Heart right ventricle (tissue), 16 donors: Measurements from ENCODE around the gene CXCL1. TPM values are rescaled to one million over a fixed set of nuclear protein-coding genes. Genes with fewer than 3 reads are reported as not detected.

ENCODE experiments used
- ATAC-seq, 8 donors: fragments of 200-7000 bp; cut with Tn5 transposase; one replicate each; pipeline ENCODE4 v1.9.1; 2020; ENCODE audit warnings: mild to moderate bottlenecking in 8 of 8, moderate library complexity in 8 of 8, moderate number of reproducible peaks in 1 of 8
- DNase-seq, 2 donors: peaks; one replicate each; pipeline ENCODE4 v3.0.0-alpha.2; 2020
- H3K27ac ChIP-seq, 10 donors: fragments of 200-600 bp; sonication (generic) in 2 of 10; one replicate each; pipeline versions ENCODE4 v1.5.0 to v1.8.0; 2020 to 2022; ENCODE audit warnings: mild to moderate bottlenecking in 3 of 10
- H3K27me3 ChIP-seq, 7 donors: fragments of 200-600 bp; one replicate each; pipeline ENCODE4 v1.8.0; 2021 to 2022; ENCODE audit warnings: mild to moderate bottlenecking in 2 of 7
- H3K36me3 ChIP-seq, 9 donors: fragments of 200-600 bp; sonication (generic) in 1 of 9; one replicate each; pipeline versions ENCODE4 v1.5.0 to v1.8.0; 2020 to 2022; ENCODE audit warnings: mild to moderate bottlenecking in 2 of 9
- H3K4me1 ChIP-seq, 9 donors: fragments of 200-600 bp; sonication (generic) in 1 of 9; one replicate each; pipeline versions ENCODE4 v1.5.0 to v1.8.0; 2020 to 2022; ENCODE audit warnings: mild to moderate bottlenecking in 4 of 9
- H3K4me3 ChIP-seq, 10 donors: fragments of 200-600 bp; sonication (generic) in 2 of 10; one replicate each; pipeline versions ENCODE4 v1.5.0 to v1.8.0; 2020 to 2022; ENCODE audit warnings: mild to moderate bottlenecking in 7 of 10, moderate library complexity in 2 of 10
- H3K9me3 ChIP-seq, 11 donors: fragments of 200-600 bp in 10 of 11; sonication (generic) in 2 of 11; one replicate each; pipeline versions ENCODE4 v1.5.0 to v1.8.0; 2013 to 2022; ENCODE audit warnings: mild to moderate bottlenecking in 2 of 11, control low read depth in 1 of 11, moderate library complexity in 1 of 11
- WGBS, 2 donors: extraction: QIAGEN DNeasy Blood & Tissue Kit; methylation state at CpG; one replicate each; pipeline ENCODE4 v1.1.7; 2013; ENCODE audit warnings: inconsistent platforms in 1 of 2; 5-methylcytosine and 5-hydroxymethylcytosine counted together
- intact Hi-C, 10 donors: fragments of 100-400 bp; cut with DNase I; formaldehyde crosslinking; loops; one replicate each; pipeline versions ENCODE4 v1.11.1 to v1.14.2; 2022
- long read RNA-seq, 3 donors: library from polyadenylated mRNA; unstranded; transcript quantifications; one replicate each; pipeline ENCODE4 v2.0.0, GENCODE V29; 2020 to 2021
- polyA plus RNA-seq, 2 donors: library from polyadenylated mRNA; stranded (reverse); fragments of 200-250 nt; gene quantifications; one replicate each; pipeline ENCODE4 v1.2.3, GENCODE V29; 2013
- total RNA-seq, 10 donors: library from RNA; stranded (reverse); fragmentation: NEBNext Ultra II Directional in 3 of 10; extraction: Animal tissue kit (Norgen Biotek cat#: 25700) in 3 of 10; gene quantifications; one replicate each; pipeline versions ENCODE4 v1.2.1 to v1.2.4, GENCODE V29; 2021 to 2023
- TF ChIP-seq, protein P1 (sequence below), 9 donors: fragments of 200-600 bp; sonication (generic) in 2 of 9; IDR thresholded peaks; one replicate each; pipeline versions ENCODE4 v1.5.0 to v1.8.0; 2021 to 2022; ENCODE audit warnings: antibody characterized with exemption in 9 of 9, mild to moderate bottlenecking in 5 of 9, moderate library complexity in 1 of 9
- donor health status: Arrhythmogenic right ventricular cardiomyopathy.
- donor health status: ischemic (EF 13 %, LVEDD 7.1; RV severe dilation, severe dysfunction).
- donor health status: healthy with polysubstance abuse.
- donor health status: DM: no; HTN: yes; CAD: no.
- donor health status: DM: no; HTN: no; CAD: no.
- donor health status: ischemic (EF 25% LVEDD 6.9; RV normal size, moderate dysfunction).
- donor health status: ischemic (EF 25% LVEDD 5.7; RV mildly dilated, moderate dysfunction).
- donor health status: healthy.
- donor health status: DM: yes; HTN: yes; CAD: no.
- donor health status: Ischemic cardiomyopathy.
- donor health status: ischemic (EF 35%, LVEDD 5.7; RV mildly dilated, moderate dysfunction).
- donor health status: nonischemic (EF 11% LVEDD 7.7; RV severe dilation, severe dysfunction).
- donor health status: DM: yes; HTN: yes; CAD: no.
- donor health status: PGD.
- donor health status: ischemic (EF 29% LVEDD 5.4; RV normal size, mild dysfunction).
- donor health status: nonischemic (EF 23%, LVEDD 6.1; RV moderate dilation, normal function).

The CXCL1 gene
- total RNA-seq (10 to 100 TPM in 1 of 10 donors, 1 to 10 TPM in 6, under 1 TPM in 3; 0.30 to 15.0 (median 1.3) TPM), polyA plus RNA-seq (1 to 10 TPM; 1.8 to 2.6 TPM)
- long read RNA-seq, donor 1, partial matches to known transcripts = 1 of 1 reads
- long read RNA-seq, donor 1, other reads (novel, unspliced or antisense) = 0 of 1 reads
- long read RNA-seq, donor 2 = 0 reads
- long read RNA-seq, donor 3 = 0 reads

DNA sequence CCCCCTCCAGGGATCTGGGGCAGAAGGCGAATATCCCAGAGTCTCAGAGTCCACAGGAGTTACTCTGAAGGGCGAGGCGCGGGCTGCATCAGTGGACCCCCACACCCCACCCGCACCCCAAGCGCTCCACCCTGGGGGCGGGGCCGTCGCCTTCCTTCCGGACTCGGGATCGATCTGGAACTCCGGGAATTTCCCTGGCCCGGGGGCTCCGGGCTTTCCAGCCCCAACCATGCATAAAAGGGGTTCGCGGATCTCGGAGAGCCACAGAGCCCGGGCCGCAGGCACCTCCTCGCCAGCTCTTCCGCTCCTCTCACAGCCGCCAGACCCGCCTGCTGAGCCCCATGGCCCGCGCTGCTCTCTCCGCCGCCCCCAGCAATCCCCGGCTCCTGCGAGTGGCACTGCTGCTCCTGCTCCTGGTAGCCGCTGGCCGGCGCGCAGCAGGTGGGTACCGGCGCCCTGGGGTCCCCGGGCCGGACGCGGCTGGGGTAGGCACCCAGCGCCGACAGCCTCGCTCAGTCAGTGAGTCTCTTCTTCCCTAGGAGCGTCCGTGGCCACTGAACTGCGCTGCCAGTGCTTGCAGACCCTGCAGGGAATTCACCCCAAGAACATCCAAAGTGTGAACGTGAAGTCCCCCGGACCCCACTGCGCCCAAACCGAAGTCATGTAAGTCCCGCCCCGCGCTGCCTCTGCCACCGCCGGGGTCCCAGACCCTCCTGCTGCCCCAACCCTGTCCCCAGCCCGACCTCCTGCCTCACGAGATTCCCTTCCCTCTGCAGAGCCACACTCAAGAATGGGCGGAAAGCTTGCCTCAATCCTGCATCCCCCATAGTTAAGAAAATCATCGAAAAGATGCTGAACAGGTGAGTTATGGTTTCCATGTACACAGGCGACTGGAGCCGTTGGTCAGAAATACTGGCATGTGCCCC is at the start of gene CXCL1:
TSS of gene CXCL1 (plus strand) at position 264 of the 926 bp plus-strand sequence. CDS start at position 342, 78 bp downstream.
- peak; percentile 62 to 83 (median 73) for ATAC-seq
- Histone ChIP-seq H3K36me3 (no peaks in the 10 kb centered on the region), H3K4me1 (peaks cover 0 to 31% (median 12%) of the 10 kb centered on the region in 9 donors), H3K27ac (peak within 1 kb of the TSS in 8 of 10 donors; percentile 28 to 91 (median 64)), H3K27me3 (peaks cover 0 to 19% (median 5%) of the 10 kb centered on the region in 7 donors), H3K4me3 (peak within 1 kb of the TSS; percentile 36 to 75 (median 62)), H3K9me3 (no peaks in the 10 kb centered on the region)
- intact Hi-C loops = loop anchor here in 5 of 10 donors (5.0 to 10.0 kb wide), 3 partner anchors 105 to 168 kb away; partner anchors contain the start of gene CXCL3 (in 1 of the 5)
- WGBS, 2 donors = 6 to 7% methylated on average over 52 to 61 of the region's 61 CpGs
- peak; percentile 16 to 56 for DNase-seq
- TF ChIP-seq, protein P1, sequence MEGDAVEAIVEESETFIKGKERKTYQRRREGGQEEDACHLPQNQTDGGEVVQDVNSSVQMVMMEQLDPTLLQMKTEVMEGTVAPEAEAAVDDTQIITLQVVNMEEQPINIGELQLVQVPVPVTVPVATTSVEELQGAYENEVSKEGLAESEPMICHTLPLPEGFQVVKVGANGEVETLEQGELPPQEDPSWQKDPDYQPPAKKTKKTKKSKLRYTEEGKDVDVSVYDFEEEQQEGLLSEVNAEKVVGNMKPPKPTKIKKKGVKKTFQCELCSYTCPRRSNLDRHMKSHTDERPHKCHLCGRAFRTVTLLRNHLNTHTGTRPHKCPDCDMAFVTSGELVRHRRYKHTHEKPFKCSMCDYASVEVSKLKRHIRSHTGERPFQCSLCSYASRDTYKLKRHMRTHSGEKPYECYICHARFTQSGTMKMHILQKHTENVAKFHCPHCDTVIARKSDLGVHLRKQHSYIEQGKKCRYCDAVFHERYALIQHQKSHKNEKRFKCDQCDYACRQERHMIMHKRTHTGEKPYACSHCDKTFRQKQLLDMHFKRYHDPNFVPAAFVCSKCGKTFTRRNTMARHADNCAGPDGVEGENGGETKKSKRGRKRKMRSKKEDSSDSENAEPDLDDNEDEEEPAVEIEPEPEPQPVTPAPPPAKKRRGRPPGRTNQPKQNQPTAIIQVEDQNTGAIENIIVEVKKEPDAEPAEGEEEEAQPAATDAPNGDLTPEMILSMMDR (IDR thresholded peaks at IDR 0.05) = no peak

DNA sequence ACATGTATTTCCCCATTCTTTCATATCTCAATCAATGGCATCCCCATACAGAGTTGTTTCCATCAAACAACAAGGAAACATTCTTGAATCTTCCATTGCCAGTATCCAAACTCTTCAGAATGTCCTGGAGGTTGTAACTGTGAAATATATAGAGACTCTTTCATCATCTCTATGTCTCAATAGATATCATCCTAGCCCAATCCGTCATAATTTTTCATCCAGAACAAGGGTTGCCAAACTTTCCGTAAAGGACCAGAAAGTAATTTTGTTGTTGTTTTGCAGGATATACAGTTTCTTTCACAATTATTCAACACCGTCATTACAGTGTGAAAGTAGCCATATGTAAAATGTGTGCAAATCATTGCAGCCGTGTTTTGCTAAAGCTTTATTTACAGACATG is 47.9 kb upstream of the CXCL1 start:
- no peak for ATAC-seq
- Histone ChIP-seq H3K27ac (no peak overlapping the region), H3K36me3 (no peaks in the 10 kb centered on the region), H3K9me3 (no peaks in the 10 kb centered on the region), H3K4me1 (peaks cover 0 to 25% (median 0%) of the 10 kb centered on the region in 9 donors), H3K27me3 (no peaks in the 10 kb centered on the region), H3K4me3 (no peak overlapping the region)
- TF ChIP-seq, protein P1 (IDR thresholded peaks at IDR 0.05) = no peak
- WGBS, 2 donors = 88 to 90% methylated on average over 4 of the region's 4 CpGs
- DNase-seq = no peak
- intact Hi-C loops = no loop called here

DNA sequence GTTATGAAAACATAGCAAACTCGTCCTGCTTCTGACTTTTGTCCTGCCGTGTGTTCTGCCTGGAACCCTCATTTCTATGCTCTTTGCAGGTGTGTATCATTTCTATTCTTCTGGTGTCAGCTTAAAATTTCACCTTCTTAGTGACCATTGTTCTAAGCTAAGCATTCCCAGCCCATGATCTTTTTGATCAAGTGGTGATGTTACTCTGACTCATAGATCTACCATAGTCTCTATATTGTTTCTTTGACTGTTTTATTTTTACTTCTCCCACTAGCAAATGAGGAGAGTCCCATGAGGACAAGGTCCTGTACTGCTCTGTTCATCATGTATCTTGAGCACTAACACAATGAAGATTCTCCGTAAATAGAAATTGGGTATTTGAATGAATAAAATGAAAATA is 46.8 kb upstream of the CXCL1 start:
- ATAC-seq (no peak), DNase-seq (no peak)
- Histone ChIP-seq H3K27me3 (no peaks in the 10 kb centered on the region), H3K27ac (no peak overlapping the region), H3K4me3 (no peak overlapping the region), H3K4me1 (peaks cover 0 to 15% (median 0%) of the 10 kb centered on the region in 9 donors), H3K36me3 (no peaks in the 10 kb centered on the region), H3K9me3 (peaks cover 0 to 8% (median 0%) of the 10 kb centered on the region in 11 donors)
- 81 to 82% methylated on average over 3 of the region's 3 CpGs for WGBS, 2 donors
- intact Hi-C loops = no loop called here
- TF ChIP-seq, protein P1 (IDR thresholded peaks at IDR 0.05) = no peak

DNA sequence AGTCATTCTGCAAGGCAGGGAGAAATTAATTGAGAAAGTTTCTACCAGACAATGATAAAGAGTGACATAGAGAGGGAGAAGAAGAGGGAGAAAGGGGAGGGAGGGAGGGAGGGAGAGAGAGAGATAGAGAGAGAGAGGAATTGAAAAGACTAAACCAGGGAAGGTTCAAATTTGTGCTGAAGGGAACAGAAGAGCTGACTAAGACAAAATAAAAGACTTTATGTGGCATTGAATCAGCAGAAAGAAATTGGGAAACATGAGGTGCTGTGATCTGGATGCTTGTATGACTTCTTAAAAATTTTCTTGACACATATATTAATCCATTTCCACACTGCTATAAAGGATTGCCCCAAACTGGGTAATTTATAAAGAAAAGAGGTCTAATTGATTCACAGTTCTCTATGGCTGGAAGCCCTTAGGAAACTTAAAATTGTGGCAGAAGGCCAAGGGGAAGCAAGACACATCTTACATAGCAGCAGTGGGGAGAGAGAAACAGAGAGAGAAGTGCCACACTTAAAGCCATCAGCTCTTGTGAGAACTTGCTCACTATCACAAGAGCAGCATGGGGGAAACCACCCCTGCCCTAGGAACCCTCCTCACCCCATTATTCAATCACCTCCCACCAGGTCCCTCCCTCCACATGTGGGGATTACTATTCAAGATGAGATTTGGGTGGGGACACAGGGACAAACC is 46.2 kb upstream of the CXCL1 start:
- Histone ChIP-seq H3K27ac (no peak overlapping the region), H3K4me1 (peaks cover 0 to 15% (median 0%) of the 10 kb centered on the region in 9 donors), H3K9me3 (peaks cover 0 to 13% (median 0%) of the 10 kb centered on the region in 11 donors), H3K4me3 (no peak overlapping the region), H3K36me3 (no peaks in the 10 kb centered on the region), H3K27me3 (no peaks in the 10 kb centered on the region)
- TF ChIP-seq, protein P1 (IDR thresholded peaks at IDR 0.05) = no peak
- no peak for ATAC-seq
- no peak for DNase-seq
- intact Hi-C loops = no loop called here
